Hematopoietic multipotent progenitor cell treated with erythropoietin and hydrocortisone succinate and interleukin-3 and kit ligand, for 6 days (in vitro differentiated cells): Measurements from ENCODE around the gene SHC2.

Experiments
- DNase-seq: peaks from one replicate; pipeline ENCODE4 v3.0.0-alpha.2; 2015

The SHC2 gene, protein sequence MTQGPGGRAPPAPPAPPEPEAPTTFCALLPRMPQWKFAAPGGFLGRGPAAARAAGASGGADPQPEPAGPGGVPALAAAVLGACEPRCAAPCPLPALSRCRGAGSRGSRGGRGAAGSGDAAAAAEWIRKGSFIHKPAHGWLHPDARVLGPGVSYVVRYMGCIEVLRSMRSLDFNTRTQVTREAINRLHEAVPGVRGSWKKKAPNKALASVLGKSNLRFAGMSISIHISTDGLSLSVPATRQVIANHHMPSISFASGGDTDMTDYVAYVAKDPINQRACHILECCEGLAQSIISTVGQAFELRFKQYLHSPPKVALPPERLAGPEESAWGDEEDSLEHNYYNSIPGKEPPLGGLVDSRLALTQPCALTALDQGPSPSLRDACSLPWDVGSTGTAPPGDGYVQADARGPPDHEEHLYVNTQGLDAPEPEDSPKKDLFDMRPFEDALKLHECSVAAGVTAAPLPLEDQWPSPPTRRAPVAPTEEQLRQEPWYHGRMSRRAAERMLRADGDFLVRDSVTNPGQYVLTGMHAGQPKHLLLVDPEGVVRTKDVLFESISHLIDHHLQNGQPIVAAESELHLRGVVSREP

DNA sequence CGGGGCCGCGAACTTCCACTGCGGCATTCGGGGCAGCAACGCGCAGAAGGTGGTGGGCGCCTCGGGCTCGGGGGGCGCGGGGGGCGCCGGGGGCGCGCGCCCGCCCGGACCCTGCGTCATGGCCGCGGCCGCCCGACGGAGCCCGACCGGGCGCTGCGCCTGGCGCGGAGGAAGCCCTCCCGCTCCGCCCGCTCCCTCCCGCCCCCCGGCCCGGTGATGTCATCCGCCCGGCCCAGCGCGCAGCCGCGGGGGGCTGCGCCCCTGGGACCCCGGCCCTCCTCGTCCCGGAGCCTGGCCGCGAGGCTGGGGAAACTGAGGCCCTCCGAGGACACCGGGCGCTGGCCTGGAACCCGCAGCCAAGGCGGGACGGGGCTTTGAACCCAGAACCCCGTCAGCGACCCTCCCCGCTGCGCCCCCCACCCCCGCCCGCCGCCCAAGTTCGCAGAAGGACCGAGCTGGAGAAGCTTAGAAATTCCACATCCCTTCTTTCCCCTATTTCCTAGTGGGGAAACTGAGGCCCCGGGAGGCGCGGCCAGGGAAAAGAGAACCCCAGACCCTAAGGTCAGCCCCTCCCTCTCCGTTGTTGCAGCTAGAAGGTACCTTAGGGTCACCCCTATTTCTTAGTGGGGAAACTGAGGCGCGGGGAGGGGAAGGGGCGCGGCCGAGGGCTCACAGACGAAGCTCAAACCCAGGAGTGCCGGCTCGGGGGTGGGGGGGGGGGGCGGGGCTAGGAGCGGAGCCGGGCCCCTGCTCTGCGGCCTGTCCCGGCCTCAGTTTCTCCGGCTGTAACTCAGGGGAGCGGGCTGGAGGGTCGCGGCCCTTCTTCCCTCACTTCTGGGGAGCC is at the start of gene SHC2:
Gene SHC2 (minus strand): TSS at position 157 of the 844 bp plus-strand sequence. CDS start 37 bp downstream, at position 120.
- no peak for DNase-seq

- DNase-seq: no peak
Measured at GRCh38 chr19:508204-509150, 47.6 kb upstream of the SHC2 start.

- peak; percentile 90 for DNase-seq
Measured at GRCh38 chr19:507286-508203, 46.7 kb upstream of the SHC2 start, which contains the start of gene TPGS1. Gene TPGS1 (plus strand): TSS chr19:507497. CDS start chr19:507507, 10 bp downstream.

DNA sequence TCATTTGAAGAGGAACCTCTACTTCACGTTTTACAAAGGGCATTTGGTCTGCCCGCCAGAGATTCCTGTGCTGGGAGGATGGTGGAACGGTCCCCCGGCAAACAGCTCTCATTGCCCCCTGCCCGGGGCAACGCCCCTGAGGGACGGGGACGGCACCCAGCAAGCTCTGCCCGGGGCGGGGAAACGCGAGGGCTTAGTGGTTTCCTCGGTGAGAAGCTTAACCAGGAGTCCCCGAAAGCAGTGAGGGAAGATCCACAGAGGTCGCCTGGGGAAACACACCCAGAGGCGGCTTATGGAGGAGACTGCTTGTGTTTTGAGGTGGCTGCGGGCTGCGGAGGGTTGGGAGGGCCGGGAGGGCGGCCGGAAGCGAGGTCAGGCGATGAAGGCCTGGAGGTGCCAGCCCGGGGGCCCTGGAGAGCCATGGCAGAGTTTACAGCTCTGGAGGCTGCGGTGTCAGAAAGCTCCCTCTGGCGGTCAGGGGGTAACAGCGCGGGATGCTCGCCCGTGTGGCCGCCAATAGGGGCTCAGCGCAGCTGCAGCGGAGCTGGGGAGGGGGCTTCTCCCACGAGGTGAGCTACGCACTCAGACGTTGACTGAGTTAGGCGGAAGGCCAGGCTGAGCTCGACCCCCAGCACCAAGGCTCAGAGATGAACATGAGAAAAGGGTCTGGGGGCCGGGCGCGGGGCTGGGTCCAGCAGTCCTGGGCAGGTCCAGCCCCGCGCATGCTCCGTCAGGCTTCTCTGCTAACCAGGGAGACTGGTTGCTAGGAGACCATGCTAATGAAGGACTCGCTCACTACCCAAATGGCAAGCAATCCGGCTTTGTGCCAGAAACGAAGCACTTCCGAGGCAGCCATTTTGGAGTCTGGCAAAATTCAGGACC is 45.8 kb upstream of the SHC2 start:
- peak; percentile 100 for DNase-seq

DNA sequence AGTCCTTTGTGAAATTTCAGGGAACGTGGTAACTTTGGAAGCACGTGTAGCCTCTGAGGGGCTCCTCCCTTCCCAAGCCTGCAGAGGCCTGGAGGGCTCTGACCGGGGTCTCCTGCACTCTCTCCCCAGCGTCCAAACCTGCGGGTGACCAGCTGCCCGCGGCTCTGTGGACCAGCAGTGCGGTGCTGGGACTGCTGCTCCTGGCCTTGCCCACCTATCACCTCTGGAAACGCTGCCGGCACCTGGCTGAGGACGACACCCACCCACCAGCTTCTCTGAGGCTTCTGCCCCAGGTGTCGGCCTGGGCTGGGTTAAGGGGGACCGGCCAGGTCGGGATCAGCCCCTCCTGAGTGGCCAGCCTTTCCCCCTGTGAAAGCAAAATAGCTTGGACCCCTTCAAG is 43.8 kb upstream of the SHC2 start:
- no peak for DNase-seq

DNA sequence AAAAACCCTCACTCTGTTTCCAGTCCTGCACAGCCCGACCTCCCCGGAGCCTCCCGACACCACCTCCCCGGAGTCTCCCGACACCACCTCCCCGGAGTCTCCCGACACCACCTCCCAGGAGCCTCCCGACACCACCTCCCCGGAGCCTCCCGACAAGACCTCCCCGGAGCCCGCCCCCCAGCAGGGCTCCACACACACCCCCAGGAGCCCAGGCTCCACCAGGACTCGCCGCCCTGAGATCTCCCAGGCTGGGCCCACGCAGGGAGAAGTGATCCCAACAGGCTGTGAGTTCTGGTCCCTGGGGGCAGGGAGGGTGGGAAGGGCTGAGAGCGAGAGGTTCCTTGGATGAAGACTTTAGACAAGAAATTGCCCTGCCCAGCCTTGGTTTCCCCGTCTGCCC is 40.8 kb upstream of the SHC2 start:
- no peak for DNase-seq

GRCh38 chr19:498977-499623 is 38.3 kb upstream of the SHC2 start:
- DNase-seq: no peak

DNA sequence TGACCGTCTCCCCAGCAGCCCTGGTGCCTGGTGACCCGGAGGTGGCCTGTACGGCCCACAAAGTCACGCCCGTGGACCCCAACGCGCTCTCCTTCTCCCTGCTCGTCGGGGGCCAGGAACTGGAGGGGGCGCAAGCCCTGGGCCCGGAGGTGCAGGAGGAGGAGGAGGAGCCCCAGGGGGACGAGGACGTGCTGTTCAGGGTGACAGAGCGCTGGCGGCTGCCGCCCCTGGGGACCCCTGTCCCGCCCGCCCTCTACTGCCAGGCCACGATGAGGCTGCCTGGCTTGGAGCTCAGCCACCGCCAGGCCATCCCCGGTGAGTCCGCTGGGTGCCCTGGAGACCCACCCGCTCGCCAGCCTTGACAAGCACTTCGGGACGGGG is 37.7 kb upstream of the SHC2 start:
- DNase-seq: no peak

DNA sequence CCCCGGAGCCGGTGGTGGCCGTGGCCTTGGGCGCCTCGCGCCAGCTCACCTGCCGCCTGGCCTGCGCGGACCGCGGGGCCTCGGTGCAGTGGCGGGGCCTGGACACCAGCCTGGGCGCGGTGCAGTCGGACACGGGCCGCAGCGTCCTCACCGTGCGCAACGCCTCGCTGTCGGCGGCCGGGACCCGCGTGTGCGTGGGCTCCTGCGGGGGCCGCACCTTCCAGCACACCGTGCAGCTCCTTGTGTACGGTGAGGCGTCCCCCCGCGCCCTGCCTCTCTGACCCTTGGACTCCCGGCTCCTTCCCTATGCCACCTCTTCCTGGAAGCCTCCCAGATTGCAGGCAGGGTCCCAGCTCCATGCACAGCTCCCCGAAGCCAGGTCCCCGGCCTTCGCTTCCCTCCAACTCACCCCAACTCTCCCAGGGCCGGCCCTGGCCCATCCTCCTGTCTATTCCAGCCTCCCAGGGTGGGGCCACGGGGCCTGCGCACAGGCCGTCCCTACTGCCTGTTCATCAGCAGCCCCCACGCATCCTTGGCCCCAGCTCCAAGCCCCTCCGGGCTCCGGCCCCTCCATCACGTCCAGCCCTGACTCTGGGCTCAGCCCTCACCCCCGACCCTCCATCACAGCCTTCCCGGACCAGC is 37.2 kb upstream of the SHC2 start:
- no peak for DNase-seq

- DNase-seq: no peak
Measured at GRCh38 chr19:497491-497868, 36.6 kb upstream of the SHC2 start.

- DNase-seq: no peak
Measured at GRCh38 chr19:496986-497385, 36.2 kb upstream of the SHC2 start.

GRCh38 chr19:496112-496665 is 35.4 kb upstream of the SHC2 start, which contains the start of gene MADCAM1:
Gene MADCAM1 (plus strand): TSS chr19:496486. CDS start chr19:496500, 14 bp downstream.
- no peak for DNase-seq

- peak; percentile 51 for DNase-seq
Measured at GRCh38 chr19:495402-496111, 34.7 kb upstream of the SHC2 start.

DNA sequence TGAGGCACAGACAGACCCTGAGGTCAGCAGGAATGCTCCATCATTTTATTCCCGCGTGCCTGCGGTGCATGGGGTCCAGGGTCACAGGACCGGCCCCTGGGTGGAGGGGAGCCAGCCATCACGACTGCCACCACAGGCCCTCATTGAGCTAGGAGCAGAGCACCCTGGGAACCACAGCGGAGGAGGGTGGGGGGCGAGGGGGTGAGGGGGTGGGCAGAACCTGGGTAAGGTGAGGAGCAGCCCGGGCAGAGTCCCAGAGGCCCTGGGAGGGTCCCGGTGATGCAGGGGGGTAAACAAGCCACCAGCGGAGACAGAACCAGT is 34.2 kb upstream of the SHC2 start:
- no peak for DNase-seq

- no peak for DNase-seq
Measured at GRCh38 chr19:494171-495080, 33.6 kb upstream of the SHC2 start.

DNA sequence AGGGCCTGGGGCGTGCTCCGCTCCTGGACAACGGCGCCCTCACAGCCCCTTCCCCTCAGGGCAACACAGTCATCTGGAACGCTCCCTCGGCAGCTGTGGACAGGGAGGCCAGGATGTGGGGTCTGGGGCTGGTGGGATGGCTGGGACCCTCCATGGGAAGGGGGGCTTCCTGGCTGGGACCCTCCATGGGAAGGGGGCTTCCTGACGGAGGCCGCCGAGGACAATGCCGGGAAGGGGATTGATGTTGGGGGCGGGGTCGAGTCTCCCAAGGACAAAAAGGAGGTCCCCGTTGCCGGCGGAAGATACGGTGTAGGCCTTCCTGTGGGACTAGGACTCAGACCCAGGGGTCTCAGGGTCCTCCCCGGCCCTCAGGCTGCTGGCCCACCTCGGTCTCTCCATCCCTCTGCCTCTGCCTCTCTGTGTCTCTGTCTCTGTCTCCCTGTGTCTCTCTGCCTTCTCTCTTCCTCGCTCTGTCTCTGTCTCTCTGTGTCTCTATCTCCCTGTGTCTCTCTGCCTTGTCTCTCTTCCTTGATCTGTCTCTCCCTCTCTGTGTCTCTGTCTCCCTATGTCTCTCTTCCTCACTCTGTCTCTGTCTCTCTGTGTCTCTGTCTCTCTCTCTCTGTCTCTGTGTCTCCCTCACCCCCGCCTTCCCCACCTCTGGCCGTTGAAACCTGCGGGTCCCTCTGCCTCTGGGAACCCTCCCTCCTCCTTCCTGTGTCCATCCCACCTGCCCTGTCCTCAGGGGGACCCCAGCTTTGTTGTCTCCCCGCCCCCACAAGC is 32.7 kb upstream of the SHC2 start:
- no peak for DNase-seq
